ENCODE results near the gene PCBP4. TPM values are rescaled to one million over a fixed set of nuclear protein-coding genes. Genes with fewer than 3 reads are reported as not detected.
"Not testable (repeated sequence)": the region's sequence is repeated elsewhere in the genome, so short reads cannot be mapped to it uniquely, and the experiment has no call there.

PCBP4 gene
- total RNA-seq, 4 donors from 2014 or later, result 22.4 to 382 (median 63.6) TPM

DNA sequence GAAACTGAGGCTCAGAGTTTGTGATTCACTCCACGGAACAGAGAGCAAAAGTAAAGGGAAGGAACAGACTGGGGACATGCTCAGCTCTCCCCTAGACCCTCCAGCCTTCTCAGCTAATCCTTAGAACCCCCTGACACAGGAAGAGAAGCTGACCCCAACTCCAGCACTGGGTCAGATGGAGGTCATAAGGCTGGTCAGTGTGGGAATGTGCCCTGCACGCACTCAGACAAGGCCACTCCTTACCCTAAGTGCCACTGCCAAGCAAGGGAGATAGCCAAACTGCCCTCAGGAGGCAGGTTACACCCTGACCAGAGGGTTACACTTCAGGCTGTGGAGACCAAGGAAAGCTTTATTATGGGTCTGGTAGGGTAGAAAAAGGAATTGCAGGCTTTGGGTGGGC is 27.3 kb upstream of the PCBP4 start:
- no peak for TF ChIP-seq EP300 (IDR thresholded peaks at IDR 0.05; ENCODE audit: low read depth)
- TF ChIP-seq POLR2AphosphoS5 (IDR thresholded peaks at IDR 0.05), result no peak
- TF ChIP-seq POLR2A (IDR thresholded peaks at IDR 0.05), result no peak
- TF ChIP-seq, protein P1, sequence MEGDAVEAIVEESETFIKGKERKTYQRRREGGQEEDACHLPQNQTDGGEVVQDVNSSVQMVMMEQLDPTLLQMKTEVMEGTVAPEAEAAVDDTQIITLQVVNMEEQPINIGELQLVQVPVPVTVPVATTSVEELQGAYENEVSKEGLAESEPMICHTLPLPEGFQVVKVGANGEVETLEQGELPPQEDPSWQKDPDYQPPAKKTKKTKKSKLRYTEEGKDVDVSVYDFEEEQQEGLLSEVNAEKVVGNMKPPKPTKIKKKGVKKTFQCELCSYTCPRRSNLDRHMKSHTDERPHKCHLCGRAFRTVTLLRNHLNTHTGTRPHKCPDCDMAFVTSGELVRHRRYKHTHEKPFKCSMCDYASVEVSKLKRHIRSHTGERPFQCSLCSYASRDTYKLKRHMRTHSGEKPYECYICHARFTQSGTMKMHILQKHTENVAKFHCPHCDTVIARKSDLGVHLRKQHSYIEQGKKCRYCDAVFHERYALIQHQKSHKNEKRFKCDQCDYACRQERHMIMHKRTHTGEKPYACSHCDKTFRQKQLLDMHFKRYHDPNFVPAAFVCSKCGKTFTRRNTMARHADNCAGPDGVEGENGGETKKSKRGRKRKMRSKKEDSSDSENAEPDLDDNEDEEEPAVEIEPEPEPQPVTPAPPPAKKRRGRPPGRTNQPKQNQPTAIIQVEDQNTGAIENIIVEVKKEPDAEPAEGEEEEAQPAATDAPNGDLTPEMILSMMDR (IDR thresholded peaks at IDR 0.05), result no peak
- Histone ChIP-seq H3K27ac (peak overlapping the region in 3 of 4 donors; percentile 85 to 94 (median 88)), H3K9me3 (no peaks in the 10 kb centered on the region), H3K4me3 (peak overlapping the region in 2 of 4 donors; percentile 64 to 95), H3K36me3 (peaks cover 0 to 18% (median 7%) of the 10 kb centered on the region in 4 donors), H3K27me3 (peaks cover 4% of the 10 kb centered on the region), H3K4me1 (peaks cover 8 to 24% (median 14%) of the 10 kb centered on the region in 4 donors)
- 67% methylated on average over 2 of the region's 2 CpGs; no CpG with 5 or more reads in 1 of the 2 donors for WGBS, 2 donors (ENCODE audit: low coverage in 1 of 2)
- in situ Hi-C loops (cut with MboI; ENCODE audit: low pct_ligation_motif_present in 1 of 4, low pct_unique_long_range_greater_than_20kb in 1 of 4, low sequenced_read_pairs in 3 of 4) (no loop called here), intact Hi-C loops (cut with DNase I; ENCODE audit: low total_unique reads) (no loop called here)
- DNase-seq, result no peak

DNA sequence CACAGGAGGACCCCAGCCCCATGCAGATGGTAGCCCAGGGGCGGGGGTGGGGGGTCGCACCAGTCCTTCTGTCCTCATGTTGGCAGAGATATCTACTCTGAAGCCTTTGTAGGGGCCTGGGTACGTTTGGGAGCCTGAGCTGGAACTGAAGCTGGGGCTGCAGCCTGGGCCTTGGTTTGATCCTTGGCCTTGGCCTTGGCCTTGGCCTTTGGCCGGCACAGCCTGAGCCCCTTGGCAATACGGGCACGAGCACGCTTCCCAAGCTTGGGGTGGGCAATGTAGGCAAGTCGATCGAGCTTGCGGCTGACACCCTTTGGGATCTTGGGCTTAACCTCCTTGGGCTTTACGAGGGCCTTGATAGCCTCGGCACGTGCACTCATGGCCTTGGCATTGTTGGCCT is 26.4 kb upstream of the PCBP4 start:
- H3K9me3 ChIP-seq; in situ Hi-C loops (cut with MboI; ENCODE audit: low pct_ligation_motif_present in 1 of 4, low pct_unique_long_range_greater_than_20kb in 1 of 4, low sequenced_read_pairs in 3 of 4); H3K27me3 ChIP-seq; H3K4me3 ChIP-seq; H3K27ac ChIP-seq; intact Hi-C loops (cut with DNase I; ENCODE audit: low total_unique reads); DNase-seq: not testable (repeated sequence)
- Histone ChIP-seq H3K4me1 (peaks cover 8 to 24% (median 14%) of the 10 kb centered on the region in 4 donors), H3K36me3 (peaks cover 0 to 18% (median 7%) of the 10 kb centered on the region in 4 donors)
- WGBS, 2 donors (ENCODE audit: low coverage in 1 of 2), result 90% methylated on average over 13 of the region's 13 CpGs; no CpG with 5 or more reads in 1 of the 2 donors

DNA sequence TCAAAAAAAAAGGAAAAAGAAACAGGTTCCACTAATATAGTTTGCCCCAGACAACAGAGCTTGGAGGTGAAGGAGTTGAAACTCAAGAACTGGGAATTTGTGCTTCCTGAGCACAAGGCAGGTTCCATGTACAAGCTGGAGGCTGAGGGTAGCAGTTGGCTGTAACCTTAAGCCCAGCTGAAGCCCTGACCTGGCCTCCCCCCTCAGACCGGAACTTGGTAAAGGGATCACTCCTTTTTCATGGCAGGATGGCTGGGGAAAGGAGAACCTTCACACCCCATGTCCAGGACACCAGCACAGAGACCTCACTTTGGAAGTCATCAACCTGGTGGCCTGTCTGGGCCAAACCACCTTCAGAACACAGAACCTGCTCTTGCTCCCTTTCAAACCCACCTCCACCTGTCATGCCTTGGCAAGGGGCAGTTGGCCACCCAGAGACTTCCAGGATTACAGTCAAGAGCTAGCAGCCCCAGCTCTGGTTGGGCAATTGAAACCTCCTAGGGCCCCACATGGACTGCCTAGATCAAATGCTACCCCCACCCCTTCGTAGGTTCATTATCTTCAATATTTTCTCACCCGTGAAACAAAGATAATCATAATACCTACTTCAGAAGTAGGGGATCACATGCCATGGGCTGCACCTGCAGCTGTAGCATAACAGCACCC is 24.9 kb upstream of the PCBP4 start:
- intact Hi-C loops (cut with DNase I; ENCODE audit: low total_unique reads) (no loop called here), in situ Hi-C loops (cut with MboI; ENCODE audit: low pct_ligation_motif_present in 1 of 4, low pct_unique_long_range_greater_than_20kb in 1 of 4, low sequenced_read_pairs in 3 of 4) (no loop called here)
- Histone ChIP-seq H3K36me3 (peaks cover 0 to 18% (median 7%) of the 10 kb centered on the region in 4 donors), H3K9me3 (no peaks in the 10 kb centered on the region), H3K27ac (no peak overlapping the region), H3K4me1 (peaks cover 8 to 24% (median 14%) of the 10 kb centered on the region in 4 donors), H3K4me3 (no peak overlapping the region), H3K27me3 (no peaks in the 10 kb centered on the region)
- 83 to 92% methylated on average over 2 to 3 of the region's 3 CpGs for WGBS, 2 donors (ENCODE audit: low coverage in 1 of 2)
- TF ChIP-seq POLR2A (IDR thresholded peaks at IDR 0.05) (no peak), EP300 (IDR thresholded peaks at IDR 0.05; ENCODE audit: low read depth) (no peak), POLR2AphosphoS5 (IDR thresholded peaks at IDR 0.05) (no peak)
- TF ChIP-seq, protein P1 (IDR thresholded peaks at IDR 0.05), result no peak
- DNase-seq, result no peak

GRCh38 chr3:51990501-51990971 is 23.3 kb upstream of the PCBP4 start:
- H3K27ac ChIP-seq; intact Hi-C loops (cut with DNase I; ENCODE audit: low total_unique reads); DNase-seq; in situ Hi-C loops (cut with MboI; ENCODE audit: low pct_ligation_motif_present in 1 of 4, low pct_unique_long_range_greater_than_20kb in 1 of 4, low sequenced_read_pairs in 3 of 4); H3K4me3 ChIP-seq; H3K27me3 ChIP-seq; H3K9me3 ChIP-seq: not testable (repeated sequence)
- Histone ChIP-seq H3K4me1 (peaks cover 8 to 34% (median 24%) of the 10 kb centered on the region in 4 donors), H3K36me3 (peaks cover 0 to 18% (median 7%) of the 10 kb centered on the region in 4 donors)
- WGBS, 2 donors (ENCODE audit: low coverage in 1 of 2), result 82% methylated on average over 27 of the region's 38 CpGs; no CpG with 5 or more reads in 1 of the 2 donors

DNA sequence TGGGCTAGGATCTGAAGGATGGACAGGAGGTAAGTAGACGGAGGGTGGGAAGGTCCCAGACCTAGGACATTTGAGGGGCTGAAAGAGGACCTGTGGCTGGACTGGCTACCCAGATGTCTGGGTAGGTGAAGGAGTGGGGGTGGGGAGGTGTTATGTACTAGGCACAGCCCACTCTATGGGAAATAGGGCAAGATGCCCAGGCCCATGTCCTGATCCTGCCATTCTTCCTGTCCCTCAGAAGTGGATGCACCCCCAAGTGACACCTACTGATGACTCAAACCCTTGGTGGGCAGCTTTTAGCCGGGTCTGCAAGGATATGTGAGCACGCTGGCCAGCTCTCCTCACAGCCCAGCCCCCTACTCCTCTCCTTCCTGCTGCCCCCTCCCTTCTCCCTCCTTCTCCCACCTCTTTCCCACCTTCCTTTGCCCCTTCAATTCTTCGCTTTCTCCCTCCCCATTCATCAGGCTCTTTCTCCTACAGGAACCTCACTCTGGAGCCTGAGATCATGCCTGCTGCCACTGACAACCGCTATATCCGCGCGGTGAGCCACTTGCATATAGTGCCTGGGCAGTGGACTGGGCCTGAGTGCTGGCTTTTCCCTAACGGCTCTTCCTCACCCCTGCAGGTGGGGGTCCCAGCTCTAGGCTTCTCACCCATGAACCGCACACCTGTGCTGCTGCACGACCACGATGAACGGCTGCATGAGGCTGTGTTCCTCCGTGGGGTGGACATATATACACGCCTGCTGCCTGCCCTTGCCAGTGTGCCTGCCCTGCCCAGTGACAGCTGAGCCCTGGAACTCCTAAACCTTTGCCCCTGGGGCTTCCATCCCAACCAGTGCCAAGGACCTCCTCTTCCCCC is 21.3 kb upstream of the PCBP4 start:
- Histone ChIP-seq H3K27me3 (no peaks in the 10 kb centered on the region), H3K9me3 (no peaks in the 10 kb centered on the region), H3K27ac (no peak overlapping the region), H3K4me1 (peaks cover 9 to 29% (median 20%) of the 10 kb centered on the region in 4 donors), H3K4me3 (no peak overlapping the region), H3K36me3 (peaks cover 0 to 5% (median under 1%) of the 10 kb centered on the region in 4 donors)
- WGBS, 2 donors (ENCODE audit: low coverage in 1 of 2), result 83 to 87% methylated on average over 6 to 15 of the region's 15 CpGs
- intact Hi-C loops (cut with DNase I; ENCODE audit: low total_unique reads) (no loop called here), in situ Hi-C loops (cut with MboI; ENCODE audit: low pct_ligation_motif_present in 1 of 4, low pct_unique_long_range_greater_than_20kb in 1 of 4, low sequenced_read_pairs in 3 of 4) (no loop called here)
- DNase-seq, result no peak
- no peak for TF ChIP-seq POLR2AphosphoS5 (IDR thresholded peaks at IDR 0.05)
- TF ChIP-seq, protein P1 (IDR thresholded peaks at IDR 0.05), result no peak
- TF ChIP-seq EP300 (IDR thresholded peaks at IDR 0.05; ENCODE audit: low read depth), result no peak
- TF ChIP-seq POLR2A (IDR thresholded peaks at IDR 0.05), result no peak

Measured in transverse colon (tissue), 4 donors.